H9 (cell line): ENCODE results near the gene PCDHGA2. TPM values are rescaled to one million over a fixed set of nuclear protein-coding genes. Genes with fewer than 3 reads are reported as not detected.

Experiments
- DNase-seq: peaks from one replicate; pipeline ENCODE4 v3.0.0-alpha.2; 2017
- H2AFZ ChIP-seq: one replicate; pipeline ENCODE4 v1.6.1; 2013; ENCODE audit warnings: mild to moderate bottlenecking, low read length, control low read depth, moderate library complexity
- H2AK5ac ChIP-seq: 2 replicates; pipeline ENCODE4 v1.6.1; 2013; ENCODE audit warnings: low read length, control low read depth, mixed read lengths; ENCODE audit not compliant: insufficient read length
- H2BK120ac ChIP-seq: one replicate; pipeline ENCODE4 v1.6.1; 2013; ENCODE audit warnings: low read depth, mild to moderate bottlenecking, low read length, control low read depth, inconsistent platforms; ENCODE audit not compliant: poor library complexity, severe bottlenecking
- H2BK12ac ChIP-seq: 2 replicates; pipeline ENCODE4 v1.6.1; 2013; ENCODE audit warnings: low read length, control low read depth, mixed read lengths, low read depth; ENCODE audit not compliant: insufficient read length
- H2BK15ac ChIP-seq: 2 replicates; pipeline ENCODE4 v1.6.1; 2013; ENCODE audit warnings: low read depth, low read length, control low read depth
- H2BK20ac ChIP-seq: one replicate; pipeline ENCODE4 v1.6.1; 2013; ENCODE audit warnings: low read depth, mild to moderate bottlenecking, low read length, control low read depth, inconsistent platforms; ENCODE audit not compliant: poor library complexity, severe bottlenecking
- H2BK5ac ChIP-seq: 2 replicates; pipeline ENCODE4 v1.6.1; 2013; ENCODE audit warnings: low read length, control low read depth, mixed read lengths; ENCODE audit not compliant: insufficient read length
- H3K14ac ChIP-seq: 2 replicates; pipeline ENCODE4 v1.6.1; 2013; ENCODE audit warnings: low read length, control low read depth; ENCODE audit not compliant: insufficient read depth
- H3K18ac ChIP-seq: 2 replicates; pipeline ENCODE4 v1.6.1; 2013; ENCODE audit warnings: low read depth, mild to moderate bottlenecking, mixed read lengths, low read length, control low read depth; ENCODE audit not compliant: insufficient read length
- H3K23ac ChIP-seq: 2 replicates; pipeline ENCODE4 v1.6.1; 2013; ENCODE audit warnings: low read length, control low read depth, mixed read lengths, low read depth; ENCODE audit not compliant: insufficient read length
- H3K23me2 ChIP-seq: 2 replicates; pipeline ENCODE4 v1.6.1; 2013; ENCODE audit warnings: low read depth, mild to moderate bottlenecking, mixed read lengths, low read length, control low read depth; ENCODE audit not compliant: insufficient read length, poor library complexity, severe bottlenecking
- H3K27ac ChIP-seq: 2 replicates; pipeline ENCODE4 v1.5.1; 2013; ENCODE audit warnings: low read length, control low read depth, mixed read lengths, low read depth; ENCODE audit not compliant: insufficient read length
- H3K27me3 ChIP-seq: 2 replicates; pipeline ENCODE4 v1.6.1; 2013; ENCODE audit warnings: low read length, control low read depth, inconsistent platforms; ENCODE audit not compliant: insufficient read depth
- H3K4ac ChIP-seq: 2 replicates; pipeline ENCODE4 v1.6.1; 2013; ENCODE audit warnings: low read depth, mild to moderate bottlenecking, control low read depth, inconsistent platforms, low read length, moderate library complexity
- H3K4me1 ChIP-seq: 2 replicates; pipeline ENCODE4 v1.6.1; 2013; ENCODE audit warnings: low read length, control low read depth, inconsistent platforms; ENCODE audit not compliant: insufficient read depth
- H3K4me2 ChIP-seq: 2 replicates; pipeline ENCODE4 v1.6.1; 2013; ENCODE audit warnings: low read length, control low read depth, mixed read lengths; ENCODE audit not compliant: insufficient read length, insufficient read depth
- H3K56ac ChIP-seq: 2 replicates; pipeline ENCODE4 v1.6.1; 2013; ENCODE audit warnings: low read depth, mild to moderate bottlenecking, mixed read lengths, low read length, control low read depth; ENCODE audit not compliant: insufficient read length
- H3K79me1 ChIP-seq: 2 replicates; pipeline ENCODE4 v1.6.1; 2013; ENCODE audit warnings: low read depth, mild to moderate bottlenecking, moderate library complexity, low read length, control low read depth, inconsistent platforms; ENCODE audit not compliant: insufficient read depth, poor library complexity, severe bottlenecking
- H3K79me2 ChIP-seq: 2 replicates; pipeline ENCODE4 v1.6.1; 2013; ENCODE audit warnings: low read length, control low read depth, inconsistent platforms; ENCODE audit not compliant: insufficient read depth
- H3K9ac ChIP-seq: 2 replicates; pipeline ENCODE4 v1.6.1; 2013; ENCODE audit warnings: low read length, control low read depth, mixed read lengths; ENCODE audit not compliant: insufficient read length; ENCODE audit errors: extremely low read depth
- H3K9me3 ChIP-seq: one replicate; pipeline ENCODE4 v1.6.1; 2013; ENCODE audit warnings: low read depth, low read length, inconsistent platforms; ENCODE audit not compliant: control insufficient read depth
- H3T11ph ChIP-seq: one replicate; pipeline ENCODE4 v1.6.1; 2013; ENCODE audit warnings: mild to moderate bottlenecking, low read length, control low read depth, inconsistent platforms
- H4K20me1 ChIP-seq: one replicate; pipeline ENCODE4 v1.6.1; 2013; ENCODE audit not compliant: control insufficient read depth, insufficient read length, insufficient read depth
- H4K5ac ChIP-seq: 2 replicates; pipeline ENCODE4 v1.6.1; 2013; ENCODE audit warnings: low read depth, mild to moderate bottlenecking, mixed read lengths, low read length, control low read depth; ENCODE audit not compliant: insufficient read length
- H4K8ac ChIP-seq: replicated peaks from 2 replicates; pipeline ENCODE4 v1.6.1; 2013; ENCODE audit warnings: low read length, control low read depth, mixed read lengths, low read depth; ENCODE audit not compliant: insufficient read length
- H4K91ac ChIP-seq: 2 replicates; pipeline ENCODE4 v1.6.1; 2013; ENCODE audit warnings: low read depth, mild to moderate bottlenecking, moderate library complexity, mixed read lengths, low read length, control low read depth; ENCODE audit not compliant: insufficient read length
- H3K27ac Mint-ChIP-seq, 3 experiments: 2 replicates in 2 of 3; 3 replicates in 1 of 3; pipeline ENCODE4 v1.8.0; 2020 to 2021; ENCODE audit warnings: mixed read lengths in 3 of 3, mild to moderate bottlenecking in 1 of 3, moderate library complexity in 1 of 3
- H3K27me3 Mint-ChIP-seq: 2 replicates; pipeline ENCODE4 v1.8.0; 2021; ENCODE audit warnings: low read depth, mild to moderate bottlenecking, moderate library complexity, mixed read lengths
- H3K36me3 Mint-ChIP-seq, 3 experiments: 2 replicates in 2 of 3; 3 replicates in 1 of 3; pipeline ENCODE4 v1.8.0; 2020 to 2021; ENCODE audit warnings: low read depth in 3 of 3, mixed read lengths in 3 of 3; ENCODE audit not compliant: insufficient read depth in 1 of 3
- H3K4me1 Mint-ChIP-seq, 2 experiments: 2 replicates each; pipeline ENCODE4 v1.8.0; 2020; ENCODE audit warnings: mixed read lengths in 2 of 2
- H3K4me3 Mint-ChIP-seq, 2 experiments: 2 replicates in 1 of 2; 3 replicates in 1 of 2; pipeline ENCODE4 v1.8.0; 2020 to 2021; ENCODE audit warnings: mild to moderate bottlenecking in 2 of 2, mixed read lengths in 2 of 2, moderate library complexity in 1 of 2
- H3K9me3 Mint-ChIP-seq, 2 experiments: 2 replicates in 1 of 2; 3 replicates in 1 of 2; pipeline ENCODE4 v1.8.0; 2020; ENCODE audit warnings: mild to moderate bottlenecking in 2 of 2, mixed read lengths in 2 of 2, moderate library complexity in 1 of 2
- CTCF ChIP-seq: fragments of 200-600 bp; sonication (generic); conservative IDR thresholded peaks from 3 replicates; pipeline ENCODE4 v1.8.0; 2021; ENCODE audit warnings: antibody characterized with exemption, mild to moderate bottlenecking
- WGBS: extraction: QIAGEN DNeasy Blood & Tissue Kit; methylation state at CpG from one replicate; pipeline ENCODE4 v1.1.7; 2013; ENCODE audit warnings: missing lambda C conversion rate, low lambda C conversion rate, mixed read lengths; ENCODE audit not compliant: insufficient read length; ENCODE audit errors: extremely low coverage; 5-methylcytosine and 5-hydroxymethylcytosine counted together
- total RNA-seq: library from RNA; stranded (reverse); gene quantifications from 2 replicates; pipeline ENCODE4 v1.2.1, GENCODE V29; 2021

The PCDHGA2 gene
- total RNA-seq, 1 experiment from 2014 or later = 0.90 TPM

- Mint-ChIP-seq H3K27ac (no peak overlapping the region), H3K4me3 (no peak overlapping the region), H3K36me3 (peaks cover 0 to 4% (median 0%) of the 10 kb centered on the region in 3 experiments; a peak in 3 of 7 replicates), H3K27me3 (no peaks in the 10 kb centered on the region), H3K4me1 (no peaks in the 10 kb centered on the region), H3K9me3 (peaks cover 12 to 37% of the 10 kb centered on the region in 2 experiments; a peak in 4 of 5 replicates)
- Histone ChIP-seq H3T11ph (no peak overlapping the region), H3K14ac (no peak overlapping the region), H2BK20ac (no peak overlapping the region), H2BK120ac (no peak overlapping the region), H3K79me2 (no peaks in the 10 kb centered on the region), H4K20me1 (no peaks in the 10 kb centered on the region), H3K18ac (no peak overlapping the region), H2AFZ (no peak overlapping the region), H3K9me3 (no peaks in the 10 kb centered on the region), H3K23me2 (no peaks in the 10 kb centered on the region), H3K27me3 (no peaks in the 10 kb centered on the region), H4K91ac (no peak overlapping the region), H3K4me2 (no peak overlapping the region), H2BK15ac (no peak overlapping the region), H3K56ac (no peak overlapping the region), H4K5ac (no peak overlapping the region), H3K9ac (no peak overlapping the region), H2BK12ac (no peak overlapping the region), H4K8ac (no peak overlapping the region), H2BK5ac (no peak overlapping the region), H3K27ac (no peak overlapping the region), H2AK5ac (no peak overlapping the region), H3K4me1 (no peaks in the 10 kb centered on the region), H3K23ac (no peak overlapping the region), H3K79me1 (no peaks in the 10 kb centered on the region), H3K4ac (no peak overlapping the region)
- no peak for DNase-seq
- WGBS = no CpG with 5 or more reads among the region's 4 CpGs
- TF ChIP-seq CTCF = no peak
These were observed 40.2 kb upstream of the PCDHGA2 start for GRCh38 chr5:141298376-141298775.
